HG03196 (cell line): ENCODE results near the gene HDAC4.

Experiments
- ATAC-seq: cut with Tn5 transposase; IDR thresholded peaks from one replicate; pipeline ENCODE4 v1.9.1; 2021; ENCODE audit not compliant: unreplicated experiment

The HDAC4 gene

GRCh38 chr2:239398521-239398921 lies 2.3 kb downstream of the HDAC4 start:
- ATAC-seq: no peak

GRCh38 chr2:239397931-239398471 lies 2.8 kb downstream of the HDAC4 start:
- ATAC-seq: no peak

GRCh38 chr2:239396881-239397681 lies 3.7 kb downstream of the HDAC4 start:
- ATAC-seq: no peak

GRCh38 chr2:239395524-239395923 lies 5.3 kb downstream of the HDAC4 start:
- no peak for ATAC-seq

GRCh38 chr2:239394978-239395377 lies 5.8 kb downstream of the HDAC4 start:
- ATAC-seq: no peak

- ATAC-seq: no peak
Observed at GRCh38 chr2:239394346-239394945, 6.4 kb downstream of the HDAC4 start.

GRCh38 chr2:239393941-239394340 lies 6.9 kb downstream of the HDAC4 start:
- ATAC-seq: no peak

GRCh38 chr2:239393388-239393940 lies 7.4 kb downstream of the HDAC4 start:
- ATAC-seq: no peak

GRCh38 chr2:239392688-239393387 lies 8.0 kb downstream of the HDAC4 start:
- ATAC-seq: no peak

- ATAC-seq: no peak
Observed at GRCh38 chr2:239392072-239392357, 8.8 kb downstream of the HDAC4 start.

GRCh38 chr2:239391286-239392071 lies 9.3 kb downstream of the HDAC4 start:
- ATAC-seq: no peak

- no peak for ATAC-seq
Observed at GRCh38 chr2:239390546-239391285, 10.1 kb downstream of the HDAC4 start.

GRCh38 chr2:239389414-239390329 lies 11.1 kb downstream of the HDAC4 start:
- no peak for ATAC-seq

- ATAC-seq: no peak
Observed at GRCh38 chr2:239388236-239389151, 12.3 kb downstream of the HDAC4 start.

GRCh38 chr2:239387811-239388210 lies 13.0 kb downstream of the HDAC4 start:
- ATAC-seq: no peak

GRCh38 chr2:239386872-239387445 lies 13.9 kb downstream of the HDAC4 start:
- ATAC-seq: no peak

- no peak for ATAC-seq
Observed at GRCh38 chr2:239386001-239386670, 14.7 kb downstream of the HDAC4 start.
